ENCODE measurements around the gene NCF4.

NCF4 gene

DNA sequence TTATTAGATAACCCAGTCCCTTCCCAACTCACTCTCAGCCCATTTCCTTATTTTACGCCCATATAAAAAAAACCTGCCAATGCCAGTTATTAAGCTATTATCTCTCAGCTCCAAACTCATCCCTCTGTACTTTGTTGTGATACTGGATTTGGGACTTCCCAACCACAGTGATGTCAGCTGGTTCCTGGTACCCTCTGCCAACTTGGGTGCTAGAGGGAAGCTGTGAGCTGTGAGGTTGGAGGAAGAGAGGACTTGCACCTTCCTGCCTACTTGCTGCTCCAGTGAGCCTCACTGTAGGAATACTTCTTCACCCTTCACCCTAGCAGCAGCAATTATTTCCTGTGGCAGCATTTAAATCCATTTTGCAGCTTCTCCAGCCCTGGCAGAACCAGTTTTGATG is 33.5 kb downstream of the NCF4 start:
- no peak overlapping the region for H2AK5ac ChIP-seq (ENCODE audit: low read length)
- no peak overlapping the region for H3K4me2 ChIP-seq (ENCODE audit: low read length)
- H3K79me1 ChIP-seq (ENCODE audit: low read length) = peaks cover 1% of the 10 kb centered on the region
- no peak overlapping the region for H3K18ac ChIP-seq (ENCODE audit: low read length)
- no peak overlapping the region for H3K4me3 ChIP-seq (ENCODE audit: low read depth, low read length)
- H2BK12ac ChIP-seq (ENCODE audit: low read length) = no peak overlapping the region
- no peak for DNase-seq
- 100% methylated on average over 1 of the region's 1 CpG for WGBS (ENCODE audit: extremely low coverage, insufficient coverage, insufficient read length)
- no peak overlapping the region for H4K8ac ChIP-seq (ENCODE audit: low read depth, low read length)
- H2BK120ac ChIP-seq (ENCODE audit: insufficient read depth, low read length, poor library complexity) = no peak overlapping the region
- H3K79me2 ChIP-seq (ENCODE audit: control insufficient read depth, insufficient read depth, low read length, poor library complexity) = no peaks in the 10 kb centered on the region
- H2AFZ ChIP-seq (ENCODE audit: insufficient read depth, low read length, poor library complexity) = no peak overlapping the region
- no peaks in the 10 kb centered on the region for H3K36me3 ChIP-seq (ENCODE audit: control insufficient read depth in 1 of 2, insufficient read depth in 2 of 2, low read length in 2 of 2)
- H3K27ac ChIP-seq (ENCODE audit: low read depth, low read length) = no peak overlapping the region
- H3K4me1 ChIP-seq (ENCODE audit: control insufficient read depth in 1 of 2, insufficient read depth in 2 of 2, low read length in 2 of 2) = peaks cover 0 to 4% of the 10 kb centered on the region in 2 experiments
- no peak overlapping the region for H2BK5ac ChIP-seq (ENCODE audit: low read depth, low read length, poor library complexity)
- H4K12ac ChIP-seq (ENCODE audit: low read depth, low read length) = no peak overlapping the region
- H4K91ac ChIP-seq (ENCODE audit: low read depth, low read length) = no peak overlapping the region
- no peak overlapping the region for H3K4ac ChIP-seq (ENCODE audit: low read depth, low read length)
- no peaks in the 10 kb centered on the region for H3K27me3 ChIP-seq (ENCODE audit: insufficient read depth, low read length)
- H3K9ac ChIP-seq (ENCODE audit: low read length) = no peak overlapping the region
- H3K23ac ChIP-seq (ENCODE audit: low read length) = no peak overlapping the region
- H3K9me3 ChIP-seq (ENCODE audit: insufficient read depth, low read depth, low read length) = peaks cover 4% of the 10 kb centered on the region
- no peak overlapping the region for H3K14ac ChIP-seq (ENCODE audit: low read length)

DNA sequence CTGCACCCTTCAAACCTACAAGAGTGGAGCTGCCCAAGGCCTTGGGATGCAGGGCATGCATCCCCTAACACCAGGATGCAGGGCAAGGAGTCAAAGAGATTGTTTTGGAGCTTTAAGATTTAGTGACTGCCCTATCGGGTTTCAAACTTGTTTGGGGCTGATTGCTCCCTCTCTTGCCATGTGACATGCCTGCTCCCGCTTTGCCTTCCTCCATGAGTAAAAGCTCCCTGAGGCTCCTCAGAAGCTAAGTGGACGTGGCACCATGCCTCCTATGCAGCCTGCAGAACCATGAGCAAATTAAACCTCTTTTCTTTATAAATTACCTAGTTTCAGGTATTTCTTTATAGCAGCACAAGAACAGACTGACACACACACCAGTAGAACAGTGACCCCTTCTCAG is 36.8 kb downstream of the NCF4 start:
- Histone ChIP-seq H3K27ac (ENCODE audit: low read depth, low read length) (no peak overlapping the region), H3K4me2 (ENCODE audit: low read length) (no peak overlapping the region), H2AFZ (ENCODE audit: insufficient read depth, low read length, poor library complexity) (no peak overlapping the region), H4K91ac (ENCODE audit: low read depth, low read length) (no peak overlapping the region), H4K12ac (ENCODE audit: low read depth, low read length) (no peak overlapping the region), H3K23ac (ENCODE audit: low read length) (no peak overlapping the region), H2BK120ac (ENCODE audit: insufficient read depth, low read length, poor library complexity) (no peak overlapping the region), H3K18ac (ENCODE audit: low read length) (no peak overlapping the region), H4K8ac (ENCODE audit: low read depth, low read length) (no peak overlapping the region), H3K36me3 (ENCODE audit: control insufficient read depth in 1 of 2, insufficient read depth in 2 of 2, low read length in 2 of 2) (no peaks in the 10 kb centered on the region), H3K79me1 (ENCODE audit: low read length) (no peaks in the 10 kb centered on the region), H3K4me1 (ENCODE audit: control insufficient read depth in 1 of 2, insufficient read depth in 2 of 2, low read length in 2 of 2) (peaks cover 4 to 7% of the 10 kb centered on the region in 2 experiments), H3K9ac (ENCODE audit: low read length) (no peak overlapping the region), H3K79me2 (ENCODE audit: control insufficient read depth, insufficient read depth, low read length, poor library complexity) (no peaks in the 10 kb centered on the region), H3K4me3 (ENCODE audit: low read depth, low read length) (no peak overlapping the region), H2AK5ac (ENCODE audit: low read length) (no peak overlapping the region), H3K9me3 (ENCODE audit: insufficient read depth, low read depth, low read length) (peaks cover 9% of the 10 kb centered on the region), H3K27me3 (ENCODE audit: insufficient read depth, low read length) (no peaks in the 10 kb centered on the region), H2BK12ac (ENCODE audit: low read length) (no peak overlapping the region), H3K14ac (ENCODE audit: low read length) (no peak overlapping the region), H3K4ac (ENCODE audit: low read depth, low read length) (no peak overlapping the region), H2BK5ac (ENCODE audit: low read depth, low read length, poor library complexity) (no peak overlapping the region)
- no CpG with 5 or more reads among the region's 3 CpGs for WGBS (ENCODE audit: extremely low coverage, insufficient coverage, insufficient read length)
- DNase-seq = no peak

DNA sequence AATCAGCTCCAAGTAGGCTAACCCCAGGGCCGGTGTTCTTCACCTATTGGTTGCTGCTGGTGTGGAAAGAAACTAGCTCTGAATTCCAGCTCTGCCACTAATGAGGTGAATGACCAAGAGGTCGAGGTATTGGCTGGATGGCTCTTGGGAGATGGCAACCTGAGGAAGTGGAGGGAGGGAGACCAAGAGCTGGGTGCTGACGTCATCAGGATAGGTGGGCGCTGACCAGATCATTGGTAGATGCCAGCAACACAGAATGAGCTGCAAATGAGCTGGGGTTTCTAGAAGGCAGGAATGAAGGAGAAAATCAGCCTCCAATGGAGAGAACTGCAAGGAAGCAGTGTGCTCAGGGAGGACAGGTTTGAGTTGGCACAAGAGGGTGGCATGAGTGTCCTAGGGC is 37.9 kb downstream of the NCF4 start:
- no peak overlapping the region for H3K14ac ChIP-seq (ENCODE audit: low read length)
- WGBS (ENCODE audit: extremely low coverage, insufficient coverage, insufficient read length) = no CpG with 5 or more reads among the region's 4 CpGs

DNA sequence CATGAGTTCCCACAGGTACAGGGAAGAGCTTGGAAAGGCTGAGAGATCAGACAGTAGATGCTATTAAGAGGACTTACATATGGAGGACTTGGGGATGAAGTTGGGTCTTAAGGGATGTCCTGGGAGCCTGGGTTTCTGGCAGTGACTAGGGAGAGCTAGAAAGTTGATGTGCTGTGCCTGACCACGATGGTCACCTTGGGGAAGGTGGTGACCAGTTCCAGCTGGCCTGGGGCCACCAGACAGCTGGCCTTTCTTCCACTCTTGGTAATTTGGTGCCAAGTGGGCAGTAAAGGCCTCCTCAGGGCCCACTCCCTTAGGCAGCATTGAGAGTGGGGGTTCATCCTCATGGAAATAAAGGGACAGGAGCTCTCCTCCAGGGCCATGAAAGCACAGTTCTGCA is 38.7 kb downstream of the NCF4 start:
- no peaks in the 10 kb centered on the region for H3K36me3 ChIP-seq (ENCODE audit: control insufficient read depth in 1 of 2, insufficient read depth in 2 of 2, low read length in 2 of 2)
- no peak overlapping the region for H4K12ac ChIP-seq (ENCODE audit: low read depth, low read length)
- H3K27me3 ChIP-seq (ENCODE audit: insufficient read depth, low read length) = no peaks in the 10 kb centered on the region
- no CpG with 5 or more reads among the region's 1 CpG for WGBS (ENCODE audit: extremely low coverage, insufficient coverage, insufficient read length)
- no peak overlapping the region for H3K27ac ChIP-seq (ENCODE audit: low read depth, low read length)
- no peak overlapping the region for H2BK120ac ChIP-seq (ENCODE audit: insufficient read depth, low read length, poor library complexity)
- H3K79me2 ChIP-seq (ENCODE audit: control insufficient read depth, insufficient read depth, low read length, poor library complexity) = no peaks in the 10 kb centered on the region
- H2AK5ac ChIP-seq (ENCODE audit: low read length) = no peak overlapping the region
- no peak for DNase-seq
- H3K14ac ChIP-seq (ENCODE audit: low read length) = no peak overlapping the region
- no peak overlapping the region for H2BK5ac ChIP-seq (ENCODE audit: low read depth, low read length, poor library complexity)
- peaks cover 4 to 7% of the 10 kb centered on the region in 2 experiments for H3K4me1 ChIP-seq (ENCODE audit: control insufficient read depth in 1 of 2, insufficient read depth in 2 of 2, low read length in 2 of 2)
- H3K23ac ChIP-seq (ENCODE audit: low read length) = no peak overlapping the region
- H4K8ac ChIP-seq (ENCODE audit: low read depth, low read length) = no peak overlapping the region
- no peak overlapping the region for H3K18ac ChIP-seq (ENCODE audit: low read length)
- H4K91ac ChIP-seq (ENCODE audit: low read depth, low read length) = no peak overlapping the region
- no peaks in the 10 kb centered on the region for H3K79me1 ChIP-seq (ENCODE audit: low read length)
- H2AFZ ChIP-seq (ENCODE audit: insufficient read depth, low read length, poor library complexity) = no peak overlapping the region
- peaks cover 9% of the 10 kb centered on the region for H3K9me3 ChIP-seq (ENCODE audit: insufficient read depth, low read depth, low read length)
- no peak overlapping the region for H3K4me3 ChIP-seq (ENCODE audit: low read depth, low read length)
- H3K4ac ChIP-seq (ENCODE audit: low read depth, low read length) = no peak overlapping the region
- no peak overlapping the region for H3K9ac ChIP-seq (ENCODE audit: low read length)
- H3K4me2 ChIP-seq (ENCODE audit: low read length) = no peak overlapping the region
- H2BK12ac ChIP-seq (ENCODE audit: low read length) = no peak overlapping the region

More for the DNA sequence above, 37.9 kb downstream of the NCF4 start:
- Histone ChIP-seq H2AFZ (ENCODE audit: insufficient read depth, low read length, poor library complexity) (no peak overlapping the region), H3K4ac (ENCODE audit: low read depth, low read length) (no peak overlapping the region), H2BK120ac (ENCODE audit: insufficient read depth, low read length, poor library complexity) (no peak overlapping the region), H2BK12ac (ENCODE audit: low read length) (no peak overlapping the region), H4K8ac (ENCODE audit: low read depth, low read length) (no peak overlapping the region), H3K9me3 (ENCODE audit: insufficient read depth, low read depth, low read length) (peaks cover 9% of the 10 kb centered on the region), H4K12ac (ENCODE audit: low read depth, low read length) (no peak overlapping the region), H3K27me3 (ENCODE audit: insufficient read depth, low read length) (no peaks in the 10 kb centered on the region), H3K23ac (ENCODE audit: low read length) (no peak overlapping the region), H3K4me1 (ENCODE audit: control insufficient read depth in 1 of 2, insufficient read depth in 2 of 2, low read length in 2 of 2) (peaks cover 2 to 4% of the 10 kb centered on the region in 2 experiments), H2AK5ac (ENCODE audit: low read length) (no peak overlapping the region), H4K91ac (ENCODE audit: low read depth, low read length) (no peak overlapping the region), H3K9ac (ENCODE audit: low read length) (no peak overlapping the region), H3K4me2 (ENCODE audit: low read length) (no peak overlapping the region), H3K79me2 (ENCODE audit: control insufficient read depth, insufficient read depth, low read length, poor library complexity) (no peaks in the 10 kb centered on the region), H3K4me3 (ENCODE audit: low read depth, low read length) (no peak overlapping the region), H3K36me3 (ENCODE audit: control insufficient read depth in 1 of 2, insufficient read depth in 2 of 2, low read length in 2 of 2) (no peaks in the 10 kb centered on the region), H3K79me1 (ENCODE audit: low read length) (no peaks in the 10 kb centered on the region), H3K27ac (ENCODE audit: low read depth, low read length) (no peak overlapping the region), H2BK5ac (ENCODE audit: low read depth, low read length, poor library complexity) (no peak overlapping the region), H3K18ac (ENCODE audit: low read length) (no peak overlapping the region)
- no peak for DNase-seq
